A673 (cell line): ENCODE data around the gene SPI1. TPM values are rescaled to one million over a fixed set of nuclear protein-coding genes. Genes with fewer than 3 reads are reported as not detected.

ENCODE experiments used
- BruUV-seq: library from RNA; stranded (reverse); fragments of 400-500 nt; replicated peaks from 2 replicates; lab custom pipeline; 2021; lab: Mats Ljungman, UMichigan
- CTCF ChIA-PET: fragments of 300-600 bp; sonication (Branson Sonifier 250); formaldehyde crosslinking; loops from one replicate; lab custom pipeline; 2022; ENCODE audit warnings: antibody characterized with exemption; lab: Charles Lee
- POLR2A ChIA-PET: fragments of 300-600 bp; sonication (Branson Sonifier 250); formaldehyde crosslinking; loops from one replicate; lab custom pipeline; 2022; ENCODE audit warnings: antibody characterized with exemption; ENCODE audit not compliant: low non-redundant PET; lab: Charles Lee
- DNase-seq: peaks from one replicate; pipeline ENCODE4 v3.0.0-alpha.2; 2015; ENCODE audit warnings: low spot score
- H3K27ac ChIP-seq: fragments of 200-600 bp; sonication (generic); 2 replicates; pipeline ENCODE4 v1.5.1; 2016; ENCODE audit warnings: mixed run types, low read depth, mild to moderate bottlenecking, mixed read lengths, antibody characterized with exemption, low read length; ENCODE audit not compliant: poor library complexity, severe bottlenecking
- H3K27me3 ChIP-seq: fragments of 200-600 bp; sonication (generic); replicated peaks from 2 replicates; pipeline ENCODE4 v1.6.1; 2017; ENCODE audit warnings: mixed run types, low read depth, mild to moderate bottlenecking, mixed read lengths, antibody characterized with exemption, low read length; ENCODE audit not compliant: insufficient read depth, poor library complexity
- H3K36me3 ChIP-seq: fragments of 200-600 bp; sonication (generic); 2 replicates; pipeline ENCODE4 v1.6.1; 2016; ENCODE audit warnings: mixed run types, mild to moderate bottlenecking, mixed read lengths, antibody characterized with exemption, low read length; ENCODE audit not compliant: insufficient read depth, poor library complexity, severe bottlenecking
- H3K4me1 ChIP-seq: fragments of 200-600 bp; sonication (generic); 2 replicates; pipeline ENCODE4 v1.6.1; 2017; ENCODE audit warnings: mixed run types, mild to moderate bottlenecking, mixed read lengths, antibody characterized with exemption, low read length; ENCODE audit not compliant: insufficient read depth, poor library complexity, severe bottlenecking
- H3K4me3 ChIP-seq: fragments of 200-600 bp; sonication (generic); 2 replicates; pipeline ENCODE4 v1.5.1; 2016; ENCODE audit warnings: low read depth, mixed run types, mild to moderate bottlenecking, mixed read lengths, low read length; ENCODE audit not compliant: poor library complexity, severe bottlenecking
- H3K9me3 ChIP-seq: fragments of 200-600 bp; sonication (generic); 2 replicates; pipeline ENCODE4 v1.6.1; 2016; ENCODE audit warnings: mixed run types, low read depth, mild to moderate bottlenecking, mixed read lengths, antibody characterized with exemption, low read length; ENCODE audit not compliant: poor library complexity, severe bottlenecking
- EZH2 ChIP-seq: fragments of 200-600 bp; sonication (generic); IDR thresholded peaks from 2 replicates; pipeline ENCODE4 v1.6.1; 2017; ENCODE audit warnings: borderline replicate concordance, low read depth, mild to moderate bottlenecking, mixed read lengths, antibody characterized with exemption, low read length; ENCODE audit not compliant: poor library complexity, severe bottlenecking
- intact Hi-C: fragments of 100-400 bp; cut with micrococcal nuclease; formaldehyde crosslinking; loops from one replicate; pipeline ENCODE4 v1.10.0; 2022; ENCODE audit not compliant: unreplicated experiment
- total RNA-seq: library from RNA; stranded (reverse); gene quantifications from 2 replicates; pipeline ENCODE4 v1.2.3, GENCODE V29; 2021
- TF ChIP-seq, protein P1 (sequence below): fragments of 300-800, 200-600 bp; sonication (generic); conservative IDR thresholded peaks from 2 replicates; pipeline ENCODE4 v1.5.1; 2017; ENCODE audit warnings: low read depth, mild to moderate bottlenecking, antibody characterized with exemption, low read length, moderate library complexity, mixed read lengths

The SPI1 gene
- total RNA-seq, 1 experiment from 2014 or later, result not detected

DNA sequence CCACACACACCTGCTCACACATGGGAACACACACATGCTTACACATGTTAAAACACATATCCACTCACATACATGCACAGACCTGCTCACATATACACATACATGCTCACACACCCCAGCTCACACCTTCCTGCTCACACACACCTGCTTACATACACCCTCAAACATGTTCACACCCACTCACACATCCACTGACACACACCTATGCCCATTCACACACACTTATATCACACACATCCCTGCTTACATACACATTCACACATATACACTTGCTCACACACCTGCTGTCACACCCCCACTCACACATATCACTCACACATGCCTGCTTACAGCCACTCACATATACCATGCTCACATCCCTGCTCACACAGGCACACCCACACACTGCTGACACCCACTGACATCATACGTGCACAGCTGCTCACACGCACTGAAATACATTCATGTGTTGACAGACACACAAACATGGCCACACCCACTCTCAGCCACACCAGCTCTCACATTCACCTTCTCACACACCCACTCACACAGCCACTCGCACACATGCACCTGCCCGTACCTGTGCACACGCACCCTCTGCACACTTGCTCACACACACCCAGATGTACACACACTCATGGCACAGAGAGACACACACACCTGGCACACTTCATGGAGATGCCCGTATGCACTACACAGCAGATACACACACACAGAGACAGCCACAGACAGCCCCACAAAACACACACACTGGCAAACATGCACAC lies 20.2 kb downstream of the SPI1 start:
- no peaks in the 10 kb centered on the region for H3K27me3 ChIP-seq
- DNase-seq, result no peak
- H3K27ac ChIP-seq, result no peak overlapping the region
- no peak overlapping the region for H3K4me3 ChIP-seq
- H3K36me3 ChIP-seq, result no peaks in the 10 kb centered on the region
- H3K9me3 ChIP-seq, result no peaks in the 10 kb centered on the region
- TF ChIP-seq, protein P1, sequence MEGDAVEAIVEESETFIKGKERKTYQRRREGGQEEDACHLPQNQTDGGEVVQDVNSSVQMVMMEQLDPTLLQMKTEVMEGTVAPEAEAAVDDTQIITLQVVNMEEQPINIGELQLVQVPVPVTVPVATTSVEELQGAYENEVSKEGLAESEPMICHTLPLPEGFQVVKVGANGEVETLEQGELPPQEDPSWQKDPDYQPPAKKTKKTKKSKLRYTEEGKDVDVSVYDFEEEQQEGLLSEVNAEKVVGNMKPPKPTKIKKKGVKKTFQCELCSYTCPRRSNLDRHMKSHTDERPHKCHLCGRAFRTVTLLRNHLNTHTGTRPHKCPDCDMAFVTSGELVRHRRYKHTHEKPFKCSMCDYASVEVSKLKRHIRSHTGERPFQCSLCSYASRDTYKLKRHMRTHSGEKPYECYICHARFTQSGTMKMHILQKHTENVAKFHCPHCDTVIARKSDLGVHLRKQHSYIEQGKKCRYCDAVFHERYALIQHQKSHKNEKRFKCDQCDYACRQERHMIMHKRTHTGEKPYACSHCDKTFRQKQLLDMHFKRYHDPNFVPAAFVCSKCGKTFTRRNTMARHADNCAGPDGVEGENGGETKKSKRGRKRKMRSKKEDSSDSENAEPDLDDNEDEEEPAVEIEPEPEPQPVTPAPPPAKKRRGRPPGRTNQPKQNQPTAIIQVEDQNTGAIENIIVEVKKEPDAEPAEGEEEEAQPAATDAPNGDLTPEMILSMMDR, result no peak
- no peak for TF ChIP-seq EZH2
- POLR2A ChIA-PET, result no interaction called here
- H3K4me1 ChIP-seq, result peaks cover 5% of the 10 kb centered on the region
- CTCF ChIA-PET, result no interaction called here
- BruUV-seq, result no TSS peak
- intact Hi-C loops, result loop anchor here (10.0 kb wide), 1 partner anchor 973 kb away; the partner anchor contains the start of gene MDK

DNA sequence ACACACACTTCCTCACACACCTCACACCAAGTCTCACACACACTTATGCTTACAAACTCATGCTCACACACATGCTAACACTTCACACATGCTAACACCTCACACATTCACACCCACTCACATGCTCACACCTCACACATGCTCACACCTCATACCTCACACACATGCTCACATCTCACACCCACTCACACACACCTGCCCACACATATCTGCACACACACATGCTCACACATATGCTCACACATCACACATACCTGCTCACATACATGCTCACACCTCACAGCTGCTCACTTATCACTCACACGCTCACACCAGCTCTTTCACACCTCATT lies 21.4 kb downstream of the SPI1 start:
- intact Hi-C loops, result loop anchor here (10.0 kb wide), 1 partner anchor 972 kb away; the partner anchor contains the start of gene MDK
- Histone ChIP-seq H3K4me1 (peaks cover 5% of the 10 kb centered on the region), H3K27me3 (no peaks in the 10 kb centered on the region), H3K36me3 (no peaks in the 10 kb centered on the region), H3K9me3 (no peaks in the 10 kb centered on the region), H3K27ac (no peak overlapping the region), H3K4me3 (no peak overlapping the region)
- DNase-seq, result no peak
- CTCF ChIA-PET, result no interaction called here
- no TSS peak for BruUV-seq
- TF ChIP-seq, protein P1, result no peak
- no peak for TF ChIP-seq EZH2
- POLR2A ChIA-PET, result interaction anchor here (0.5 kb wide), 1 partner anchor 405 kb away, joined by 5 read pairs; no protein-coding TSS in a partner anchor

DNA sequence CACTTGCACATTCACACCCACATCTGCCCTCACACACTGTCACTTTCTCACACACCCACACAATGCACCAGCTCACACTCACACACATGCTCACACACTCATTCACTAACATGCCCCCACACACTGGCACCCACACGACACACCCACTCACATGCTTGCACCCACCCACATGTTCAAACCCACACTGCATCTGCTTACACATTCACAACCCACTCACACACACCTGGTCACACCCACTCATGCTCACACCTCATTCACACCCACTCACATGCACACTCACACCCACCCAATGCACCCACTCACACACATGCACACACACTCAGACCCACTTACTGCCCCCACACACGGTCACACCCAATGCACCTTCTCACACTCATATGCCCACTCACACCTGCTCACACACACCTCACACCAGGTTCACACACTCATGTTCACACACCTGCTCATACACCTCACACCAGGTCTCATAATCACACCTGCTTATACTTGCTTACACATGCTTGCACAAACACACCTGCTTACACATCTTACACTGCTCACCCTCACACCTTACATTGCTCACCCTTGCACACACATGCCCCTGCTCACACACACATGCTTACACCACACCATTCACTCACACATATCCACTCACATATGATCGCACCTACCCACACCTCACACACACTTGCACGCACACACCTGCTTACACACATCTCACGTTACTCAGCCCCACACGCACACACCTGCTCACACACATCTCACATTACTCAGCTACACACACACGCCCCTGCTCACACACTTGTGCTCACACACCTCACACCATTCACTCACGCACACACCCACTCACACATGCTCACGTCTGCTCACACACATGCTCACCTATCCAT lies 22.0 kb downstream of the SPI1 start:
- no peak for DNase-seq
- no peaks in the 10 kb centered on the region for H3K9me3 ChIP-seq
- no peaks in the 10 kb centered on the region for H3K27me3 ChIP-seq
- TF ChIP-seq, protein P1, result no peak
- TF ChIP-seq EZH2, result no peak
- H3K4me1 ChIP-seq, result peaks cover 5% of the 10 kb centered on the region
- intact Hi-C loops, result loop anchor here (10.0 kb wide), 1 partner anchor 972 kb away; the partner anchor contains the start of gene MDK
- ChIA-PET POLR2A (interaction anchor here (0.5 kb wide), 1 partner anchor 406 kb away, joined by 5 read pairs; no protein-coding TSS in a partner anchor), CTCF (interaction anchor here (1.5 kb wide), 1 partner anchor 122 kb away, joined by 7 read pairs; no protein-coding TSS in a partner anchor)
- H3K27ac ChIP-seq, result no peak overlapping the region
- no peaks in the 10 kb centered on the region for H3K36me3 ChIP-seq
- peak overlapping the region; percentile 50 for H3K4me3 ChIP-seq
- BruUV-seq, result no TSS peak
